Activated T-helper 1 cell treated with anti-CD3 and anti-CD28 coated beads, Interleukin-12 subunit alpha, Interleukin-12 subunit beta, Interleukin-2, Interleukin-4 antibody, amounts not matched to agents 30 ng/mL and 10 ng/mL and 1 ng/mL, durations not matched to agents 14 hours and 24 hours and 36 hours (primary cell): ENCODE results near the gene CSMD2. TPM values are rescaled to one million over a fixed set of nuclear protein-coding genes. Genes with fewer than 3 reads are reported as not detected.
A peak's percentile ranks its signal among the peaks of the same experiment; 100 is the strongest.

Experiments
- DNase-seq: peaks from one replicate; pipeline ENCODE4 v3.0.0; 2021; ENCODE audit warnings: low spot score
- H3K27ac Mint-ChIP-seq: one replicate; pipeline ENCODE4 v1.8.0; 2021; ENCODE audit warnings: mild to moderate bottlenecking, mixed read lengths
- H3K27me3 Mint-ChIP-seq: one replicate; pipeline ENCODE4 v1.8.0; 2022; ENCODE audit warnings: mild to moderate bottlenecking, moderate library complexity, mixed read lengths; ENCODE audit not compliant: insufficient read depth
- H3K36me3 Mint-ChIP-seq: one replicate; pipeline ENCODE4 v1.8.0; 2021; ENCODE audit warnings: low read depth, mixed read lengths
- H3K4me1 Mint-ChIP-seq: one replicate; pipeline ENCODE4 v1.8.0; 2021; ENCODE audit warnings: low read depth, mixed read lengths
- H3K4me3 Mint-ChIP-seq: one replicate; pipeline ENCODE4 v1.8.0; 2021; ENCODE audit warnings: mild to moderate bottlenecking, moderate library complexity, mixed read lengths
- H3K9me3 Mint-ChIP-seq: one replicate; pipeline ENCODE4 v1.8.0; 2021; ENCODE audit warnings: mixed read lengths
- intact Hi-C: fragments of 100-400 bp; cut with micrococcal nuclease; formaldehyde crosslinking; loops from one replicate; pipeline ENCODE4 v1.15.1; 2024
- total RNA-seq: library from RNA; stranded (reverse); gene quantifications from 2 replicates; pipeline ENCODE4 v1.2.3, GENCODE V29; 2022

The CSMD2 gene
- total RNA-seq, 1 donor from 2014 or later, result not detected

GRCh38 chr1:33636209-33636608 lies 528.8 kb downstream of the CSMD2 start:
- Mint-ChIP-seq H3K4me1 (no peaks in the 10 kb centered on the region), H3K9me3 (no peaks in the 10 kb centered on the region), H3K27me3 (peaks cover 6% of the 10 kb centered on the region), H3K4me3 (no peak overlapping the region), H3K27ac (no peak overlapping the region), H3K36me3 (no peaks in the 10 kb centered on the region)
- no peak for DNase-seq
- intact Hi-C loops, result no loop called here

- Mint-ChIP-seq H3K4me1 (no peaks in the 10 kb centered on the region), H3K27me3 (peaks cover 8% of the 10 kb centered on the region), H3K27ac (no peak overlapping the region), H3K9me3 (no peaks in the 10 kb centered on the region), H3K4me3 (no peak overlapping the region), H3K36me3 (no peaks in the 10 kb centered on the region)
- DNase-seq, result no peak
- intact Hi-C loops, result no loop called here
Measured at GRCh38 chr1:33635336-33636012, 529.6 kb downstream of the CSMD2 start.

DNA sequence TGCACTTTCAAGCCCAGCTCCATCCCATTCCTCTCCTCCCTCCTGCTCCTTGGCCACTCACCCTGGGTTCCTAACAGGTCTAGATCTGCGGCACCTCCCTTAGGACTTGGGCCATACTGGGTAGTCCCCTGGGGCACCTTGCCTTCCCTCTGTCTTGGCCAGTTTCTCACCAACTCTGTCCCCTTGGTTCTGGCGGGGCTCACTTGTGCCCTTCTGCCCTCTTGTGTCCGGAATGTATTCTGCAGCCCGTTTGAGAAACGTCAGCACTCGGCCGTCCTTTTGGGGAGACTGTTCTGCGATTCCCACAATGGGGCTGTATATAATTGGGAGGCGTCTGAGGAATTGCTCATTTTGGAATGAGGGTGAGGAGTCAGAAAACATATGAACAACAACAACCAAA lies 530.2 kb downstream of the CSMD2 start:
- Mint-ChIP-seq H3K27me3 (peaks cover 8% of the 10 kb centered on the region), H3K36me3 (no peaks in the 10 kb centered on the region), H3K4me1 (no peaks in the 10 kb centered on the region), H3K9me3 (no peaks in the 10 kb centered on the region), H3K4me3 (no peak overlapping the region), H3K27ac (no peak overlapping the region)
- intact Hi-C loops, result no loop called here
- DNase-seq, result no peak

DNA sequence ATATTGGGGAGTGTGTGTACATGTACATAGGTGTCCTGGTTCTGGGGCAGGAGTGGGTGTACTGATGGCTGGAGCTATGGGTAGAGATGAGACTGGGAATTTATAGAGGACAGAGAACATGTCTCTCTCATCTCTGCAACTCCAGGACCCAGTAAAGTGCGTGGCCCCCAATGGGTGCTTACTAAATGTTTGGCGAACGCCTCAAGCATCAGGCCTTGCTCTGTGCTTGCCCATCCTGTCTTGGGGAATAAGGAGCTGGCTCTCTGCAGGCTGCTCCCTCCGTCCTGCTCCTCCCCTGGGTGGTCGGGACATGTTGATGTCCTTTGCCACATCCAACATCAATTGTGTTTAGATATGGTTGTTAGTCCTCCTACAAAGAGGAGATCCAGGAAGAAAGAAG lies 530.9 kb downstream of the CSMD2 start:
- no peaks in the 10 kb centered on the region for H3K4me1 Mint-ChIP-seq
- no peaks in the 10 kb centered on the region for H3K36me3 Mint-ChIP-seq
- H3K27ac Mint-ChIP-seq, result no peak overlapping the region
- intact Hi-C loops, result no loop called here
- peaks cover 9% of the 10 kb centered on the region for H3K27me3 Mint-ChIP-seq
- H3K9me3 Mint-ChIP-seq, result no peaks in the 10 kb centered on the region
- no peak overlapping the region for H3K4me3 Mint-ChIP-seq
- DNase-seq, result no peak

GRCh38 chr1:33633019-33633801 lies 531.8 kb downstream of the CSMD2 start:
- peak; percentile 76 for DNase-seq
- no peaks in the 10 kb centered on the region for H3K4me1 Mint-ChIP-seq
- no peaks in the 10 kb centered on the region for H3K9me3 Mint-ChIP-seq
- no peak overlapping the region for H3K4me3 Mint-ChIP-seq
- no peak overlapping the region for H3K27ac Mint-ChIP-seq
- H3K27me3 Mint-ChIP-seq, result peaks cover 12% of the 10 kb centered on the region
- intact Hi-C loops, result loop anchor here (2.0 kb wide), 1 partner anchor 530 kb away; no protein-coding TSS in a partner anchor
- H3K36me3 Mint-ChIP-seq, result no peaks in the 10 kb centered on the region

GRCh38 chr1:33630686-33631085 lies 534.3 kb downstream of the CSMD2 start:
- H3K36me3 Mint-ChIP-seq, result no peaks in the 10 kb centered on the region
- H3K9me3 Mint-ChIP-seq, result no peaks in the 10 kb centered on the region
- H3K4me3 Mint-ChIP-seq, result no peak overlapping the region
- intact Hi-C loops, result no loop called here
- H3K27ac Mint-ChIP-seq, result no peak overlapping the region
- DNase-seq, result no peak
- no peaks in the 10 kb centered on the region for H3K4me1 Mint-ChIP-seq
- H3K27me3 Mint-ChIP-seq, result peaks cover 15% of the 10 kb centered on the region

GRCh38 chr1:33626801-33627200 lies 538.2 kb downstream of the CSMD2 start:
- Mint-ChIP-seq H3K36me3 (no peaks in the 10 kb centered on the region), H3K27ac (no peak overlapping the region), H3K27me3 (peaks cover 12% of the 10 kb centered on the region), H3K9me3 (no peaks in the 10 kb centered on the region), H3K4me1 (no peaks in the 10 kb centered on the region), H3K4me3 (no peak overlapping the region)
- DNase-seq, result no peak
- intact Hi-C loops, result no loop called here

DNA sequence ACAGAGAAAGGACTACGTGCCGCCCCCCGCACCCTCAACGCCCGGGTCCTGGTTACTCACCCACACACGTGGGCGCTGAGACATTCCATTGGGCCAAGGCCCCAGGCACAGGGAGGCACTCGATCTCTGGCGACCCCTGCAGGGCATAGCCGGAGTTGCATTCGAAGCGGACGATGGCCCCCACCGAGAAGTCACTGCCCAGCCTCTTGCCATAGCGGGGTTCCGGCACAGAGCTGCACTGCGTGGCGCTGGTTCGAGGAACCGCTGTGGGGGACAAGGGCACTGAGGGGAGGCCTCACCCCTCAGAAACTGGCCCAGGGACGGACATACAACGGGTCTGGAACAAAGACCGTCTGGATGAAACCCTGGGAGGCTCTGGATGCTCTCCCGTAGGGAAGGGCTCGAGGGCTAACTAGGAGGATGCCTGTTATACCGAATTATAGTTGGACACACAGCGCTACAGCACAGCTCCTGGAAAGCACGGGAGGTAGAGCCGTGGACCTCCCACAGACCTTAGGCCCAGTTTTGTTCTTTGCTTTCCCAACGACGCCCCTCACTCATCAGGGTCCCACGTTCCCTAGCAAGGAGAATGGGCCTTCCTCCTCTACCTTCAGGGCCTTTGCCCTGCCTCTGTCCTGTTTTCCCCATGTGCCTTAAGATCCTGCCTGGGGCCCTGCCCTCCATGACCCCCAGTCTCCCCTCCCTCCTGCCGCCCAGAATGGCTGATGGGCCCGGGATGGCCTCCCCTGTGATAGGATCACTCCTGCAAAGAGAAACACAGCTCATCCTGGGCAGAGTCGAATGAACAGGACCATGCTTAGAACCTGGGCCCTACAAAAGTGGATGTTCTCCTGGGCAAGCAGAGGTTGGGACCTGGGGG lies 539.8 kb downstream of the CSMD2 start:
- no peaks in the 10 kb centered on the region for H3K36me3 Mint-ChIP-seq
- H3K4me3 Mint-ChIP-seq, result no peak overlapping the region
- DNase-seq, result no peak
- peaks cover 11% of the 10 kb centered on the region for H3K27me3 Mint-ChIP-seq
- H3K9me3 Mint-ChIP-seq, result no peaks in the 10 kb centered on the region
- no peaks in the 10 kb centered on the region for H3K4me1 Mint-ChIP-seq
- intact Hi-C loops, result no loop called here
- H3K27ac Mint-ChIP-seq, result no peak overlapping the region

DNA sequence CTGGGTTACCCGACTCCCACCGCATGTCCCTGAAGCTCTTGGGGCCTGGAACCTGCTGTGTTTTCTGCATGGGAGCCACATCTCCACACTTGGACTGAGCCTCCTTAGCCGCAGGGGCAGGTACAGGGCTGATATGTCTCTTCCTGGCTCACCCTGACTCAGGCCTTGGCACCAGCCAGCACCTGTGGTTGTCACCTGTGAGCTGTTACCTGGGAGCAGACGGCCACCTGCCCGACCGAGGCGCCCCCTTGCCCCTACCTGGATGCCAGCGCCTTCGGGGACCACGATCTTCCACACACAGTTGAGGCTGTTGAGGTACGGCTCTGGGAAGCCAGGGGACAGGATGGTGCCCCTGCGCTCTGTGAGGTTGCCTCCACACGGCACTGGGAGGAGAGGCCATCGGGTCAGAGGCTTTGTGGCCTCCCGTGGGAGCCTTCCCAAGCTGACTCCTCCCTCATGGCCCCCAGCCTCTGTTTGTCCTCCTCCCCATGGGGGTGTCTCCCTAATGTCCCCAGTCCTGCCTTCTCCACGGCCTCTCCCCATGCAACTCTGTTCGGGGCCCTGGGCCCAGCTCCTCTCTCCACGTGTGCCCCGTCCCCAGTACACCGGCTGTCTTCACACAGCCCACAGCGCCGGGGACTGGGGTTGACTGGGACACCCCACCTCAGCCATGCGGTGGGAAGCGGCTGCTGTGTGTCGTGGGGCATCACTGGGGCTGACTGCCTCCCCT lies 540.6 kb downstream of the CSMD2 start:
- no peak overlapping the region for H3K27ac Mint-ChIP-seq

GRCh38 chr1:33623811-33624210 lies 541.2 kb downstream of the CSMD2 start:
- peaks cover 14% of the 10 kb centered on the region for H3K27me3 Mint-ChIP-seq
- no peaks in the 10 kb centered on the region for H3K9me3 Mint-ChIP-seq
- intact Hi-C loops, result no loop called here
- H3K4me3 Mint-ChIP-seq, result no peak overlapping the region
- H3K36me3 Mint-ChIP-seq, result no peaks in the 10 kb centered on the region
- no peaks in the 10 kb centered on the region for H3K4me1 Mint-ChIP-seq
- H3K27ac Mint-ChIP-seq, result no peak overlapping the region
- DNase-seq, result no peak

More for the DNA sequence above, 540.6 kb downstream of the CSMD2 start:
- Mint-ChIP-seq H3K4me3 (no peak overlapping the region), H3K9me3 (no peaks in the 10 kb centered on the region), H3K4me1 (no peaks in the 10 kb centered on the region), H3K36me3 (no peaks in the 10 kb centered on the region), H3K27me3 (peaks cover 10% of the 10 kb centered on the region)
- DNase-seq, result no peak
- intact Hi-C loops, result no loop called here

GRCh38 chr1:33622757-33623156 lies 542.3 kb downstream of the CSMD2 start:
- Mint-ChIP-seq H3K4me1 (no peaks in the 10 kb centered on the region), H3K4me3 (no peak overlapping the region), H3K36me3 (no peaks in the 10 kb centered on the region), H3K9me3 (no peaks in the 10 kb centered on the region), H3K27me3 (peaks cover 9% of the 10 kb centered on the region), H3K27ac (no peak overlapping the region)
- intact Hi-C loops, result no loop called here
- DNase-seq, result no peak

DNA sequence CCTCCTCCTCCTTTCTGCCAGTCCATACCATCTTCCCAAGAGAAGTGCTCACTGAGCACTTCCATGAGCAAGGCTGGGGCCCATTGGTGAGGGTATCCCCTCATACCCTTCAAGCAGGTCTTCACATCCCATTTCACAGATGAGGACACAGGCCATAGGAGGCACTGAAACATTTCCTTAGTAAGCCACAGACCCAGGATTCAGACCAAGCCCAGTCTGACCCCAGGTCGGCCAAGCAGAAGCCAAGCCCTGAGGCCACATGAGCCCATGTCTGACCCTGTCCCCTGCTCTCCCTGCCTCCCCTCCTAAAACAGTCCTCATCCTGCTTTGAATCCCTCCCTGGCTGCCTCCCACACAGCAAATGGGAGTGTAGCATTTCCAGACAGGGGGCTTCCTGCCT lies 546.4 kb downstream of the CSMD2 start:
- no peak for DNase-seq
- H3K4me1 Mint-ChIP-seq, result no peaks in the 10 kb centered on the region
- H3K27me3 Mint-ChIP-seq, result peaks cover 21% of the 10 kb centered on the region
- no peak overlapping the region for H3K27ac Mint-ChIP-seq
- no peak overlapping the region for H3K4me3 Mint-ChIP-seq
- H3K9me3 Mint-ChIP-seq, result no peaks in the 10 kb centered on the region
- H3K36me3 Mint-ChIP-seq, result no peaks in the 10 kb centered on the region
- intact Hi-C loops, result no loop called here
